DOHH2 (cell line): Measurements from ENCODE around the gene DNAJB9.
"Not testable (repeated sequence)": the region's sequence is repeated elsewhere in the genome, so short reads cannot be mapped to it uniquely, and the experiment has no call there.

Source experiments
- H3F3A ChIP-seq: fragments of 200-600 bp; sonication (generic), shearing (Covaris generic); 2 replicates; pipeline ENCODE4 v1.6.0; 2016; ENCODE audit warnings: antibody characterized with exemption, mild to moderate bottlenecking; ENCODE audit not compliant: control insufficient read depth, insufficient read depth
- H3K27ac ChIP-seq: fragments of 200-600 bp; sonication (generic); 2 replicates; pipeline ENCODE4 v1.5.1; 2014; ENCODE audit warnings: low read depth, mild to moderate bottlenecking, low read length, moderate library complexity
- H3K27me3 ChIP-seq: fragments of 200-600 bp; sonication (generic); 2 replicates; pipeline ENCODE4 v1.6.1; 2014; ENCODE audit warnings: mild to moderate bottlenecking, low read length, mixed read lengths; ENCODE audit not compliant: control insufficient read depth
- H3K36me3 ChIP-seq: fragments of 200-600 bp; sonication (generic); 2 replicates; pipeline ENCODE4 v1.6.1; 2014; ENCODE audit warnings: mild to moderate bottlenecking, low read length, moderate library complexity, mixed read lengths; ENCODE audit not compliant: control insufficient read depth
- H3K4me1 ChIP-seq: fragments of 200-600 bp; sonication (generic); 2 replicates; pipeline ENCODE4 v1.6.1; 2014; ENCODE audit warnings: mild to moderate bottlenecking, low read length, mixed read lengths; ENCODE audit not compliant: control insufficient read depth
- H3K4me2 ChIP-seq: fragments of 200-600 bp; sonication (generic); 2 replicates; pipeline ENCODE4 v1.6.0; 2014; ENCODE audit warnings: mild to moderate bottlenecking, low read length, moderate library complexity
- H3K4me3 ChIP-seq: fragments of 200-600 bp; sonication (generic); 2 replicates; pipeline ENCODE4 v1.5.1; 2014; ENCODE audit warnings: mild to moderate bottlenecking, low read length, mixed read lengths
- H3K79me2 ChIP-seq: fragments of 200-600 bp; sonication (generic); 2 replicates; pipeline ENCODE4 v1.6.1; 2014; ENCODE audit warnings: mild to moderate bottlenecking, low read length, mixed read lengths; ENCODE audit not compliant: control insufficient read depth
- H3K9me2 ChIP-seq: fragments of 200-600 bp; sonication (generic); replicated peaks from 2 replicates; pipeline ENCODE4 v1.6.1; 2014; ENCODE audit warnings: mild to moderate bottlenecking, low read length, mixed read lengths; ENCODE audit not compliant: control insufficient read depth
- H3K9me3 ChIP-seq: fragments of 200-600 bp; sonication (generic); 2 replicates; pipeline ENCODE4 v1.6.1; 2014; ENCODE audit warnings: antibody characterized with exemption, low read length, mixed read lengths; ENCODE audit not compliant: control insufficient read depth, insufficient read depth
- H4K20me1 ChIP-seq: fragments of 200-600 bp; sonication (generic); 2 replicates; pipeline ENCODE4 v1.6.0; 2014; ENCODE audit warnings: low read depth, mild to moderate bottlenecking, antibody characterized with exemption, low read length, moderate library complexity; ENCODE audit not compliant: control insufficient read depth, insufficient read depth
- EZH2phosphoT487 ChIP-seq: fragments of 200-600 bp; sonication (generic); IDR thresholded peaks from 2 replicates; pipeline ENCODE4 v1.6.1; 2017; ENCODE audit warnings: borderline replicate concordance, mild to moderate bottlenecking, antibody characterized with exemption, low read length, moderate library complexity, mixed read lengths
- TF ChIP-seq, protein P1 (sequence below): fragments of 200-600 bp; sonication (generic); IDR thresholded peaks from one replicate; pipeline ENCODE4 v1.5.1; 2014; ENCODE audit warnings: antibody characterized with exemption, mild to moderate bottlenecking, low read depth, low read length; ENCODE audit not compliant: poor library complexity, severe bottlenecking

Gene DNAJB9

DNA sequence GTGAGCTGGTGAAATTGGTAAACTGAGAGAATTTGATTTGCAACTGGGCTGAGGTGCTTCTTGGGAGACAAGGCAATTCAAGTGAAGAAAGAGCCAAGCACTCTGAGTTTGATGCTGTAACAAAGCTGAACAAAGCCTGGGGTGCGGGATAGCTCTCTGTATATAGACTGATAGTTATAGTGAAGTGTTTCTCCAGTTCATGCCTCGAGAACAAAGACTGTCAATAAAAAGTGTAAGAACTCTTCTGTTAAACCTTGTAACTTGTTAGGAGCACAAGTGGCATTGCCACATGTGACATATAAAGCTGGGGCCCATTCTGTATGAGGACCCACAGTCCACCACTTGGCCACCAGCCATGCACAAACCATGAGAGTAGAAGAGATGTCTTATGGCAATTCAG is 32.4 kb upstream of the DNAJB9 start:
- Histone ChIP-seq H3K79me2 (no peaks in the 10 kb centered on the region), H3K9me2 (no peaks in the 10 kb centered on the region), H4K20me1 (no peaks in the 10 kb centered on the region), H3K27ac (no peak overlapping the region), H3K4me2 (no peak overlapping the region), H3K4me1 (peaks cover 12% of the 10 kb centered on the region), H3K36me3 (no peaks in the 10 kb centered on the region), H3K9me3 (no peaks in the 10 kb centered on the region), H3K27me3 (no peaks in the 10 kb centered on the region), H3F3A (no peaks in the 10 kb centered on the region), H3K4me3 (no peak overlapping the region)
- TF ChIP-seq, protein P1, sequence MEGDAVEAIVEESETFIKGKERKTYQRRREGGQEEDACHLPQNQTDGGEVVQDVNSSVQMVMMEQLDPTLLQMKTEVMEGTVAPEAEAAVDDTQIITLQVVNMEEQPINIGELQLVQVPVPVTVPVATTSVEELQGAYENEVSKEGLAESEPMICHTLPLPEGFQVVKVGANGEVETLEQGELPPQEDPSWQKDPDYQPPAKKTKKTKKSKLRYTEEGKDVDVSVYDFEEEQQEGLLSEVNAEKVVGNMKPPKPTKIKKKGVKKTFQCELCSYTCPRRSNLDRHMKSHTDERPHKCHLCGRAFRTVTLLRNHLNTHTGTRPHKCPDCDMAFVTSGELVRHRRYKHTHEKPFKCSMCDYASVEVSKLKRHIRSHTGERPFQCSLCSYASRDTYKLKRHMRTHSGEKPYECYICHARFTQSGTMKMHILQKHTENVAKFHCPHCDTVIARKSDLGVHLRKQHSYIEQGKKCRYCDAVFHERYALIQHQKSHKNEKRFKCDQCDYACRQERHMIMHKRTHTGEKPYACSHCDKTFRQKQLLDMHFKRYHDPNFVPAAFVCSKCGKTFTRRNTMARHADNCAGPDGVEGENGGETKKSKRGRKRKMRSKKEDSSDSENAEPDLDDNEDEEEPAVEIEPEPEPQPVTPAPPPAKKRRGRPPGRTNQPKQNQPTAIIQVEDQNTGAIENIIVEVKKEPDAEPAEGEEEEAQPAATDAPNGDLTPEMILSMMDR: no peak
- no peak for TF ChIP-seq EZH2phosphoT487

DNA sequence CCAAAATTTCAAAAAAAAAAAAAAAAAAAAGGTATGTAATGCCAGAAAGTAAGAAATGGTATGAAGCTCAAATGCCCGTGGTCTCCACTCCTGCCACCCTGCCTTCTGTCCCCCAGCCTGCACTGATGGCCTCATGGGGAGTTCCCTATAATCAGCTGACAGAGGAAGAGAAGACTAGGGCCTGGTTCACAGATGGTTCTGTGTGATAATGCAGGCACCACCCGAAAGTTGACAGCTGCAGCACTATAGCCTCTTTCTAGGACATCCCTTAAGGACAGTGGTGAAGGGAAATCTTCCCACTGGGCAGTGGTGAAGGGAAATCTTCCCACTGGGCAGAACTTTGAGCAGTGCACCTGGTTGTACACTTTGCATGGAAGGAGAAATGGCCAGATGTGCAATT is 31.4 kb upstream of the DNAJB9 start:
- H3K9me3 ChIP-seq, H3K79me2 ChIP-seq, H3K27ac ChIP-seq, H3F3A ChIP-seq, H3K36me3 ChIP-seq, H3K4me1 ChIP-seq, H3K27me3 ChIP-seq, H3K4me2 ChIP-seq, H3K4me3 ChIP-seq, H4K20me1 ChIP-seq, H3K9me2 ChIP-seq: not testable (repeated sequence)

DNA sequence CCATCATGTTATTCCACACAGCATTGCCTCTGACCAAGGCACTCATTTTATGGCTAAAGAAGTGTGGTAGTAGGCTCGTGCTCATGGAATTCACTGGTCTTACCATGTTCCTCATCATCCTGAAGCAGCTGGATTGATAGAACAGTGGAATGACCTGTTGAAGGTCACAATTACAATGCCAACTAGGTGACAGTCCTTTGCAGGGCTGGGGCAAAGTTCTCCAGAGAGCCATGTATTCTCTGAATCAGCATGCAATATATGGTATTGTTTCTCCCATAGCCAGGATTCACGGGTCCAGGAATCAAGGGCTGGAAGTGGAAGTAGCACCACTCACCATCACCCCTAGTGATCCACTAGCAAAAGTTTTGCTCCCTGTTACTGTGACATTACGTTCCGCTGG is 31.0 kb upstream of the DNAJB9 start:
- not testable (repeated sequence) for H3K9me3 ChIP-seq, H3K27ac ChIP-seq, H3K9me2 ChIP-seq, H3K4me3 ChIP-seq, H3K4me1 ChIP-seq, H3F3A ChIP-seq, H3K79me2 ChIP-seq, H4K20me1 ChIP-seq, H3K4me2 ChIP-seq, H3K27me3 ChIP-seq, H3K36me3 ChIP-seq

DNA sequence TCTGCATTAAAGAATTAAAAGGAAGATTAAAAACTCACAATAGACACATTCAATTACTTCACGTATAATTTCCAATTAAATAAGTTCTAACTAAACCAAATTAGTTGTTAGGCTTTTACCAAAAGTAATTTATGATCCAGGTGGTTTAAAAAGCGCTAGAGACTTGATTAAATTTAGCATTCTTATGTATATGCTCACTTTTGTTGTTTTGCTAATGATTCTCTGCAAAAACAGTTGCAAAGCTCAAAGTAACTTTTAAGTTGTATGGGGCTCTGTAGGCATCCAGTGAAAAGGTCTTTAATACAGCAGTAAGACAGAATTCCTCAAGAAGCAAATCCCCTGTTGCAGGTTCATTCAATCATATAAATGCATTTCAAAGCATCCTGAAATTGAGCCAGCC is 28.2 kb upstream of the DNAJB9 start:
- Histone ChIP-seq H3F3A (no peaks in the 10 kb centered on the region), H3K27ac (no peak overlapping the region), H3K4me1 (no peaks in the 10 kb centered on the region), H3K9me3 (no peaks in the 10 kb centered on the region), H3K4me3 (no peak overlapping the region), H3K79me2 (no peaks in the 10 kb centered on the region), H3K4me2 (no peak overlapping the region), H3K9me2 (no peaks in the 10 kb centered on the region), H4K20me1 (no peaks in the 10 kb centered on the region), H3K36me3 (no peaks in the 10 kb centered on the region), H3K27me3 (no peaks in the 10 kb centered on the region)
- TF ChIP-seq, protein P1: no peak
- TF ChIP-seq EZH2phosphoT487: no peak

DNA sequence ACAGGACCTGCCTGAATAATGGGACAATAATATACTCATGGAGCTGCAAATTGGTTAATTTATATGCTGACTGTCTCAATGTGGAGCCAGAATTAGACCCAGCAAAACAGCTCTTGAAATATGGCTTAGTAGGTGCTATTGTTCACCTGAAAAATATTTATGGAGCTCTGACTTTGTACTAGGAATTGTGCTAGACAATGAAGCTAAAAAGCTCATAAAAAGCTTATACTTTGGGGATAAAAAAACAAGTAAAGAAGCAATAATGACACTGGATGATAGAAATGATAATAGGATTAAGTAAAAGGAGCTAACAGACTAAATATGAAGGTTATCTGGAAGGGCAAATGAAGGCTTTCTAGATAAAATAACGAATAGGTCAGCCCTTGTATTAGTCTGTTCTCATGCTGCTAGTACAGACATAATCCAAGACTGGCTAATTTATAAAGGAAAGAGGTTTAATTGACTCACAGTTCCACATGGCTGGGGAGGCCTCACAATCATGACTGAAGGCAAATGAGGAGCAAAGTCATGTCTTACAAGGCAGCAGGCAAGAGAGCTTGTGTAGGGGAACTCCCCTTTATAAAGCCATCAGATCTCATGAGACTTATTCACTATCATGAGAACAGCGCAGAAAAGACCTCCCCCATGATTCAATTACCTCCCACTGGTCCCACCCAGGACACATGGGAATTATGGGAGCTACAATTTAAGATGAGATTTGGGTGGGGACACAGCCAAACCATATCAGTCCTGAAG is 21.4 kb upstream of the DNAJB9 start:
- not testable (repeated sequence) for H3K4me2 ChIP-seq, H3K9me3 ChIP-seq, H3F3A ChIP-seq, H4K20me1 ChIP-seq, H3K79me2 ChIP-seq, H3K4me1 ChIP-seq, H3K27ac ChIP-seq, H3K9me2 ChIP-seq, H3K36me3 ChIP-seq, H3K4me3 ChIP-seq, H3K27me3 ChIP-seq

DNA sequence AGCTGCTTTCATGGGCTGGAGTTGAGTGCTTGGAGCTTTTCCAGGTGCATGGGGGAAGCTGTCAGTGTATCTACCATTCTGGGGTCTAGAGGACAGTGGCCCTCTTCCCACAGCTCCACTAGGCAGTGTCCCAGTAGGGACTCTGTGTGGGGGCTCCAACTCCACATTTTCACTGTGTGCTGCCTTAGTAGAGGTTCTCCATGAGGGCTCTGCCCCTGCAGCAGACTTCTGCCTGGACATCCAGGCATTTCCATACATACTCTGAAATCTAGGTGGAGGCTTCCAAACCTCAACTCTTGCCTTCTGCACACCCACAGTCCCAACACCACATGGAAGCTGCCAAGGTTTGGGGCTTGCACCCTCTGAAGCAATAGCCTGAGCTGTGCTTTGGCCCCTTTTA is 13.0 kb upstream of the DNAJB9 start:
- H3K9me2 ChIP-seq, H3F3A ChIP-seq, H3K27me3 ChIP-seq, H3K79me2 ChIP-seq, H3K4me3 ChIP-seq, H4K20me1 ChIP-seq, H3K4me1 ChIP-seq, H3K4me2 ChIP-seq, H3K27ac ChIP-seq, H3K36me3 ChIP-seq: not testable (repeated sequence)
- H3K9me3 ChIP-seq: peaks cover 22% of the 10 kb centered on the region
